Measurements from ENCODE around the gene VTI1A. TPM values are rescaled to one million over a fixed set of nuclear protein-coding genes. Genes with fewer than 3 reads are reported as not detected.

VTI1A gene
- polyA plus RNA-seq, 1 donor from 2014 or later = 28.7 TPM

- Histone ChIP-seq H3K36me3 (ENCODE audit: insufficient read depth, low read length) (no peaks in the 10 kb centered on the region), H3K27me3 (ENCODE audit: insufficient read depth, low read depth, low read length) (no peaks in the 10 kb centered on the region), H3K4me2 (ENCODE audit: low read length) (no peak overlapping the region), H3K27ac (ENCODE audit: low read length) (no peak overlapping the region), H3K9ac (ENCODE audit: low read length) (no peak overlapping the region), H3F3A (ENCODE audit: insufficient read depth, low read length, poor library complexity, severe bottlenecking) (no peaks in the 10 kb centered on the region), H3K79me2 (replicated peaks; ENCODE audit: insufficient read depth, low read length) (no peaks in the 10 kb centered on the region), H3K9me2 (ENCODE audit: insufficient read depth, low read length) (no peaks in the 10 kb centered on the region), H2AFZ (ENCODE audit: low read depth, low read length) (no peak overlapping the region), H3K9me3 (ENCODE audit: low read length) (no peaks in the 10 kb centered on the region), H4K20me1 (ENCODE audit: insufficient read depth) (no peaks in the 10 kb centered on the region), H3K4me3 (ENCODE audit: low read length) (no peak overlapping the region)
- no peak for TF ChIP-seq EZH2 (IDR thresholded peaks at IDR 0.05; ENCODE audit: borderline replicate concordance, insufficient read depth, low read length, poor library complexity, severe bottlenecking)
- no peak for TF ChIP-seq EP300 (conservative IDR thresholded peaks at IDR 0.05; ENCODE audit: poor library complexity, severe bottlenecking)
- no peak for TF ChIP-seq RAD21 (conservative IDR thresholded peaks at IDR 0.05)
- TF ChIP-seq REST (IDR thresholded peaks at IDR 0.05; ENCODE audit: borderline replicate concordance) = no peak
- no peak for TF ChIP-seq CTCF (IDR thresholded peaks at IDR 0.05; ENCODE audit: poor library complexity, severe bottlenecking)
- no peak for TF ChIP-seq MXI1 (conservative IDR thresholded peaks at IDR 0.05; ENCODE audit: poor library complexity, severe bottlenecking)
- no peak for TF ChIP-seq TAF1 (IDR thresholded peaks at IDR 0.05; ENCODE audit: low read depth)
- TF ChIP-seq POLR2AphosphoS5 (IDR thresholded peaks at IDR 0.05) = no peak
- TF ChIP-seq SMC3 (conservative IDR thresholded peaks at IDR 0.05; ENCODE audit: poor library complexity) = no peak
These were observed 60.0 kb downstream of the VTI1A start for GRCh38 chr10:112507046-112507445.

GRCh38 chr10:112507988-112508387 is 61.0 kb downstream of the VTI1A start:
- Histone ChIP-seq H4K20me1 (ENCODE audit: insufficient read depth) (no peaks in the 10 kb centered on the region), H3K36me3 (ENCODE audit: insufficient read depth, low read length) (no peaks in the 10 kb centered on the region), H3K27me3 (ENCODE audit: insufficient read depth, low read depth, low read length) (no peaks in the 10 kb centered on the region), H3K4me3 (ENCODE audit: low read length) (no peak overlapping the region), H3K9me2 (ENCODE audit: insufficient read depth, low read length) (no peaks in the 10 kb centered on the region), H3K9me3 (ENCODE audit: low read length) (no peaks in the 10 kb centered on the region), H3K9ac (ENCODE audit: low read length) (no peak overlapping the region), H2AFZ (ENCODE audit: low read depth, low read length) (no peak overlapping the region), H3K79me2 (replicated peaks; ENCODE audit: insufficient read depth, low read length) (no peaks in the 10 kb centered on the region), H3K4me2 (ENCODE audit: low read length) (no peak overlapping the region), H3K27ac (ENCODE audit: low read length) (no peak overlapping the region), H3F3A (ENCODE audit: insufficient read depth, low read length, poor library complexity, severe bottlenecking) (no peaks in the 10 kb centered on the region)
- TF ChIP-seq MXI1 (conservative IDR thresholded peaks at IDR 0.05; ENCODE audit: poor library complexity, severe bottlenecking) (no peak), REST (IDR thresholded peaks at IDR 0.05; ENCODE audit: borderline replicate concordance) (no peak), RAD21 (conservative IDR thresholded peaks at IDR 0.05) (no peak), EP300 (conservative IDR thresholded peaks at IDR 0.05; ENCODE audit: poor library complexity, severe bottlenecking) (no peak), SMC3 (conservative IDR thresholded peaks at IDR 0.05; ENCODE audit: poor library complexity) (no peak), TAF1 (IDR thresholded peaks at IDR 0.05; ENCODE audit: low read depth) (no peak), EZH2 (IDR thresholded peaks at IDR 0.05; ENCODE audit: borderline replicate concordance, insufficient read depth, low read length, poor library complexity, severe bottlenecking) (no peak), CTCF (IDR thresholded peaks at IDR 0.05; ENCODE audit: poor library complexity, severe bottlenecking) (no peak), POLR2AphosphoS5 (IDR thresholded peaks at IDR 0.05) (no peak)
